Measurements from ENCODE around the gene CREB5.

DNA sequence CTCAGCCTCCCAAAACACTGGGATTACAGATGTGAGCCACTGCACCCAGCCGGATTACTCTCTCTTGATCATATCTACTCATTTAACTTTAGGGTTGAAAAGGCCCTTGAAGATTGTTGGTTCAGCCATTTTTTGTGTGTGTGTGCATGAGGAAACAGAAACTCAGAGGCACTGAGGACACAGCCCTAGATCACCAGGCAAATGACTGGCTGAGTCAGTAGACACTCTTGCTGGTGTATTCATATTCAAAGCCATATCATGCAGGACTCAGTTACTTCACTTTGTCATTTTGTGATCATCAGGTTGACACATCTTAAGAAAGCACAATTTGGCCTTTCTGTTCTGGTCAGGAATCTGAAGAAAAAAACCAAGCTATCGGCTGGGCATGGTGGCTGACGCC, 292.4 kb downstream of the CREB5 start:
- TF ChIP-seq, protein P1, sequence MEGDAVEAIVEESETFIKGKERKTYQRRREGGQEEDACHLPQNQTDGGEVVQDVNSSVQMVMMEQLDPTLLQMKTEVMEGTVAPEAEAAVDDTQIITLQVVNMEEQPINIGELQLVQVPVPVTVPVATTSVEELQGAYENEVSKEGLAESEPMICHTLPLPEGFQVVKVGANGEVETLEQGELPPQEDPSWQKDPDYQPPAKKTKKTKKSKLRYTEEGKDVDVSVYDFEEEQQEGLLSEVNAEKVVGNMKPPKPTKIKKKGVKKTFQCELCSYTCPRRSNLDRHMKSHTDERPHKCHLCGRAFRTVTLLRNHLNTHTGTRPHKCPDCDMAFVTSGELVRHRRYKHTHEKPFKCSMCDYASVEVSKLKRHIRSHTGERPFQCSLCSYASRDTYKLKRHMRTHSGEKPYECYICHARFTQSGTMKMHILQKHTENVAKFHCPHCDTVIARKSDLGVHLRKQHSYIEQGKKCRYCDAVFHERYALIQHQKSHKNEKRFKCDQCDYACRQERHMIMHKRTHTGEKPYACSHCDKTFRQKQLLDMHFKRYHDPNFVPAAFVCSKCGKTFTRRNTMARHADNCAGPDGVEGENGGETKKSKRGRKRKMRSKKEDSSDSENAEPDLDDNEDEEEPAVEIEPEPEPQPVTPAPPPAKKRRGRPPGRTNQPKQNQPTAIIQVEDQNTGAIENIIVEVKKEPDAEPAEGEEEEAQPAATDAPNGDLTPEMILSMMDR (IDR thresholded peaks at IDR 0.05): no peak
- no peak for TF ChIP-seq POLR2A (IDR thresholded peaks at IDR 0.05)
